HCT116 (cell line): ENCODE measurements around the gene KRTAP9-7. TPM values are rescaled to one million over a fixed set of nuclear protein-coding genes. Genes with fewer than 3 reads are reported as not detected.

Experiments
- ATAC-seq: fragments of 200-7000 bp; cut with Tn5 transposase; 2 replicates; pipeline ENCODE4 v1.9.1; 2020; ENCODE audit warnings: mild to moderate bottlenecking, moderate library complexity
- BruUV-seq: library from RNA; stranded (reverse); fragments of 400-500 nt; replicated peaks from 2 replicates; lab custom pipeline; 2021; lab: Mats Ljungman, UMichigan
- CTCF ChIA-PET: fragments of 300-600 bp; sonication (Branson Sonifier 250); formaldehyde crosslinking; loops from one replicate; lab custom pipeline; 2021; ENCODE audit warnings: antibody characterized with exemption; lab: Charles Lee
- POLR2A ChIA-PET: fragments of 300-600, 350-600 bp; sonication (Branson Sonifier 250); formaldehyde crosslinking; loops from one replicate; lab custom pipeline; 2021; ENCODE audit warnings: antibody characterized with exemption; lab: Charles Lee
- RAD21 ChIA-PET, 2 experiments: fragments of 300-600 bp; sonication (Branson Sonifier 250); formaldehyde crosslinking; loops; one replicate each; lab custom pipeline; 2023; ENCODE audit warnings: low total read pairs in 2 of 2; ENCODE audit not compliant: uncharacterized antibody in 2 of 2, unreplicated experiment in 2 of 2, low non-redundant PET in 1 of 2; lab: Charles Lee
- DNase-seq: peaks from one replicate; pipeline ENCODE4 v3.0.0-alpha.2; 2010; ENCODE audit warnings: low read depth, low spot score
- H2AFZ ChIP-seq: fragments of 200-600 bp; shearing (Covaris generic), sonication (generic); 2 replicates; pipeline ENCODE4 v1.6.1; 2017; ENCODE audit warnings: low read depth, mixed run types, mixed read lengths, antibody characterized with exemption, low read length; ENCODE audit not compliant: poor library complexity, severe bottlenecking
- H3K27ac ChIP-seq: 2 replicates; pipeline ENCODE4 v1.5.1; 2012; ENCODE audit warnings: low read depth, low read length
- H3K27me3 ChIP-seq: fragments of 200-600 bp; sonication (generic); 2 replicates; pipeline ENCODE4 v1.6.1; 2016; ENCODE audit warnings: mixed run types, low read length, mixed read lengths; ENCODE audit not compliant: insufficient read depth
- H3K36me3 ChIP-seq, 2 experiments: fragments of 200-500 bp in 1 of 2; fragments of 200-600 bp in 1 of 2; sonication (Bioruptor generic) in 1 of 2; sonication (generic) in 1 of 2; 2 replicates each; pipeline versions ENCODE4 v1.5.1 to v1.6.1; 2014 to 2016; ENCODE audit warnings: low read length in 2 of 2, inconsistent platforms in 1 of 2, mixed read lengths in 1 of 2, mixed run types in 1 of 2; ENCODE audit not compliant: insufficient read depth in 2 of 2, control insufficient read depth in 1 of 2
- H3K4me1 ChIP-seq, 2 experiments: fragments of 200-600 bp in 1 of 2; sonication (generic) in 1 of 2; 2 replicates each; pipeline versions ENCODE4 v1.5.1 to v1.6.1; 2012 to 2017; ENCODE audit warnings: low read length in 2 of 2, inconsistent platforms in 1 of 2, mild to moderate bottlenecking in 1 of 2, mixed read lengths in 1 of 2, mixed run types in 1 of 2, moderate library complexity in 1 of 2; ENCODE audit not compliant: insufficient read depth in 2 of 2, control insufficient read depth in 1 of 2
- H3K4me2 ChIP-seq: fragments of 200-600 bp; sonication (generic); 2 replicates; pipeline ENCODE4 v1.6.1; 2017; ENCODE audit warnings: mixed run types, low read length, mixed read lengths
- H3K4me3 ChIP-seq, 2 experiments: fragments of 200-600 bp in 1 of 2; sonication (generic) in 1 of 2; replicated peaks in 1 of 2; 2 replicates each; pipeline ENCODE4 v1.5.1; 2011 to 2016; ENCODE audit warnings: low read length in 2 of 2, control low read depth in 1 of 2, low read depth in 1 of 2, mild to moderate bottlenecking in 1 of 2, mixed read lengths in 1 of 2, mixed run types in 1 of 2
- H3K79me2 ChIP-seq: fragments of 200-600 bp; sonication (generic); 2 replicates; pipeline ENCODE4 v1.6.1; 2017; ENCODE audit warnings: mild to moderate bottlenecking, mixed run types, low read length, moderate library complexity, mixed read lengths; ENCODE audit not compliant: insufficient read depth
- H3K9ac ChIP-seq: fragments of 200-600 bp; sonication (generic); 2 replicates; pipeline ENCODE4 v1.6.1; 2016; ENCODE audit warnings: low read length, mixed read lengths
- H3K9me2 ChIP-seq: fragments of 200-600 bp; sonication (generic), shearing (Covaris generic); 2 replicates; pipeline ENCODE4 v1.6.1; 2017; ENCODE audit warnings: mixed run types, mild to moderate bottlenecking, moderate library complexity; ENCODE audit not compliant: insufficient read depth
- H3K9me3 ChIP-seq, 2 experiments: fragments of 200-500 bp in 1 of 2; fragments of 200-600 bp in 1 of 2; sonication (Bioruptor generic) in 1 of 2; sonication (generic) in 1 of 2; 2 replicates each; pipeline ENCODE4 v1.6.1; 2014 to 2017; ENCODE audit warnings: low read length in 2 of 2, mixed read lengths in 2 of 2, inconsistent platforms in 1 of 2, low read depth in 1 of 2, mild to moderate bottlenecking in 1 of 2, mixed run types in 1 of 2, moderate library complexity in 1 of 2; ENCODE audit not compliant: control insufficient read depth in 1 of 2, insufficient read depth in 1 of 2
- H4K20me1 ChIP-seq: fragments of 200-600 bp; sonication (generic), shearing (Covaris generic); 2 replicates; pipeline ENCODE4 v1.6.1; 2017; ENCODE audit warnings: mixed run types, mild to moderate bottlenecking, moderate library complexity; ENCODE audit not compliant: insufficient read depth
- CEBPB ChIP-seq: IDR thresholded peaks from 2 replicates; pipeline ENCODE4 v1.6.1; 2012; ENCODE audit warnings: low read depth
- ELF1 ChIP-seq: IDR thresholded peaks from 2 replicates; pipeline ENCODE4 v1.6.1; 2012; ENCODE audit warnings: low read depth, borderline replicate concordance
- MAX ChIP-seq: IDR thresholded peaks from 2 replicates; pipeline ENCODE4 v1.6.1; 2012
- POLR2A ChIP-seq: IDR thresholded peaks from 2 replicates; pipeline ENCODE4 v1.7.0; 2011; ENCODE audit warnings: borderline replicate concordance; ENCODE audit not compliant: insufficient read depth, insufficient read length; ENCODE audit errors: extremely low read depth
- RAD21 ChIP-seq: IDR thresholded peaks from 2 replicates; pipeline ENCODE4 v1.6.1; 2012; ENCODE audit warnings: low read depth, mild to moderate bottlenecking
- REST ChIP-seq: IDR thresholded peaks from 2 replicates; pipeline ENCODE4 v1.6.1; 2012; ENCODE audit warnings: low read depth
- YY1 ChIP-seq: IDR thresholded peaks from 2 replicates; pipeline ENCODE4 v1.6.1; 2011; ENCODE audit warnings: low read length, low read depth, moderate library complexity, mild to moderate bottlenecking; ENCODE audit not compliant: insufficient replicate concordance; ENCODE audit errors: extremely low read depth
- ZBTB33 ChIP-seq: IDR thresholded peaks from 2 replicates; pipeline ENCODE4 v1.6.1; 2011; ENCODE audit warnings: mild to moderate bottlenecking, low read length, moderate library complexity; ENCODE audit not compliant: insufficient replicate concordance; ENCODE audit errors: extremely low read depth
- ZFX ChIP-seq: fragments of 450-650 bp; IDR thresholded peaks from 2 replicates; pipeline ENCODE4 v1.6.1; 2017
- ZNF274 ChIP-seq: fragments of 200-500 bp; sonication (Bioruptor generic); IDR thresholded peaks from 2 replicates; pipeline ENCODE4 v1.6.1; 2014; ENCODE audit warnings: mild to moderate bottlenecking, low read depth, low read length, inconsistent platforms
- intact Hi-C: fragments of 100-400 bp; cut with micrococcal nuclease; formaldehyde crosslinking; loops from 2 replicates; pipeline ENCODE4 v1.10.0; 2022
- total RNA-seq: library from RNA; stranded (reverse); gene quantifications from one replicate; pipeline ENCODE4 v1.2.1, GENCODE V29; 2021; ENCODE audit not compliant: unreplicated experiment

Gene KRTAP9-7
- total RNA-seq, 1 experiment from 2014 or later: not detected

- ChIA-PET POLR2A (no interaction called here), CTCF (no interaction called here), RAD21 (no interaction called here)
- H3K4me2 ChIP-seq: no peak within 1 kb of the TSS
- DNase-seq: no peak
- no peak within 1 kb of the TSS for H3K4me3 ChIP-seq
- H3K27ac ChIP-seq: no peak within 1 kb of the TSS
- peaks cover 0 to 14% of the 10 kb centered on the region in 2 experiments; a peak in 1 of 4 replicates for H3K9me3 ChIP-seq
- no peaks in the 10 kb centered on the region for H4K20me1 ChIP-seq
- H3K79me2 ChIP-seq: no peaks in the 10 kb centered on the region
- BruUV-seq: no TSS peak
- ATAC-seq: no peak
- no peaks in the 10 kb centered on the region for H3K27me3 ChIP-seq
- H2AFZ ChIP-seq: no peak within 1 kb of the TSS
- no peak for TF ChIP-seq CEBPB
- TF ChIP-seq RAD21: no peak
- no peak for TF ChIP-seq MAX
- no peaks in the 10 kb centered on the region for H3K4me1 ChIP-seq
- no peak within 1 kb of the TSS for H3K9ac ChIP-seq
- H3K36me3 ChIP-seq: no peaks in the 10 kb centered on the region
- no peaks in the 10 kb centered on the region for H3K9me2 ChIP-seq
- intact Hi-C loops: no loop called here
These were observed 26.7 kb downstream of the KRTAP9-7 start, which contains the start of gene KRTAP29-1 for GRCh38 chr17:41301916-41302901. KRTAP29-1 (minus strand) TSS chr17:41302851; CDS start chr17:41302851, 0 bp downstream.

GRCh38 chr17:41302981-41303380, 27.5 kb downstream of the KRTAP9-7 start:
- no peaks in the 10 kb centered on the region for H3K36me3 ChIP-seq
- no peak overlapping the region for H2AFZ ChIP-seq
- ATAC-seq: no peak
- no peaks in the 10 kb centered on the region for H3K27me3 ChIP-seq
- no peak overlapping the region for H3K4me2 ChIP-seq
- ChIA-PET CTCF (no interaction called here), RAD21 (no interaction called here), POLR2A (no interaction called here)
- no peaks in the 10 kb centered on the region for H4K20me1 ChIP-seq
- DNase-seq: no peak
- H3K9me2 ChIP-seq: no peaks in the 10 kb centered on the region
- H3K9ac ChIP-seq: no peak overlapping the region
- intact Hi-C loops: no loop called here
- H3K79me2 ChIP-seq: no peaks in the 10 kb centered on the region
- BruUV-seq: no TSS peak
- peaks cover 0 to 14% of the 10 kb centered on the region in 2 experiments; a peak in 1 of 4 replicates for H3K9me3 ChIP-seq
- H3K4me3 ChIP-seq: no peak overlapping the region
- H3K4me1 ChIP-seq: no peaks in the 10 kb centered on the region
- H3K27ac ChIP-seq: no peak overlapping the region
- TF ChIP-seq POLR2A (no peak), ZBTB33 (no peak), ZNF274 (no peak), RAD21 (no peak), ZFX (no peak), REST (no peak), YY1 (no peak), ELF1 (no peak)
